Stimulated activated CD4-positive, alpha-beta T cell treated with anti-CD3 and anti-CD28 coated beads, Interleukin-15, amount 100 ng/mL, for 1 hour (primary cell): ENCODE data around the gene ZNF496.
"Not testable (repeated sequence)": the region's sequence is repeated elsewhere in the genome, so short reads cannot be mapped to it uniquely, and the experiment has no call there.

Experiments
- DNase-seq, 2 donors: peaks; one replicate each; pipeline ENCODE4 v3.0.0-alpha.2; 2020; ENCODE audit warnings: low read depth in 1 of 2, low spot score in 1 of 2

ZNF496 gene

GRCh38 chr1:247294282-247294681, 37.4 kb downstream of the ZNF496 start:
- no peak for DNase-seq

- no peak for DNase-seq
Observed at GRCh38 chr1:247293047-247293446, 38.6 kb downstream of the ZNF496 start.

- DNase-seq = no peak
Observed at GRCh38 chr1:247291833-247292561, 39.7 kb downstream of the ZNF496 start.

GRCh38 chr1:247291161-247291560, 40.5 kb downstream of the ZNF496 start:
- no peak for DNase-seq

- no peak for DNase-seq
Observed at GRCh38 chr1:247290576-247290975, 41.1 kb downstream of the ZNF496 start.

GRCh38 chr1:247289274-247289892, 42.3 kb downstream of the ZNF496 start:
- DNase-seq = not testable (repeated sequence)

GRCh38 chr1:247288341-247288740, 43.3 kb downstream of the ZNF496 start:
- no peak for DNase-seq

GRCh38 chr1:247287460-247287859, 44.2 kb downstream of the ZNF496 start:
- no peak for DNase-seq

GRCh38 chr1:247286134-247286670, 45.5 kb downstream of the ZNF496 start:
- DNase-seq = no peak

- no peak for DNase-seq
Observed at GRCh38 chr1:247281001-247281574, 50.6 kb downstream of the ZNF496 start.

- DNase-seq = no peak
Observed at GRCh38 chr1:247277191-247277590, 54.5 kb downstream of the ZNF496 start.

GRCh38 chr1:247274605-247275256, 56.9 kb downstream of the ZNF496 start:
- DNase-seq = no peak

- no peak for DNase-seq
Observed at GRCh38 chr1:247273013-247273412, 58.7 kb downstream of the ZNF496 start.

- no peak for DNase-seq
Observed at GRCh38 chr1:247270003-247270402, 61.7 kb downstream of the ZNF496 start.

GRCh38 chr1:247269133-247269532, 62.5 kb downstream of the ZNF496 start:
- DNase-seq = no peak

- no peak for DNase-seq
Observed at GRCh38 chr1:247268390-247269045, 63.1 kb downstream of the ZNF496 start.

- no peak for DNase-seq
Observed at GRCh38 chr1:247266053-247266452, 65.6 kb downstream of the ZNF496 start.

- not testable (repeated sequence) for DNase-seq
Observed at GRCh38 chr1:247255772-247256171, 75.9 kb downstream of the ZNF496 start, which contains the start of gene VN1R5. Gene VN1R5, plus strand, starts transcription at chr1:247256072.

GRCh38 chr1:247247568-247247967, 84.1 kb downstream of the ZNF496 start:
- no peak for DNase-seq
